T-helper 2 cell treated with Interferon-gamma antibody and Interleukin-4, amounts not matched to agents 100 ng/mL and 5 ng/mL, for 36 hours (primary cell): ENCODE data around the gene PPP2CA. TPM values are rescaled to one million over a fixed set of nuclear protein-coding genes. Genes with fewer than 3 reads are reported as not detected.

Source experiments
- intact Hi-C: fragments of 100-400 bp; cut with micrococcal nuclease; formaldehyde crosslinking; loops from one replicate; pipeline ENCODE4 v1.15.1; 2023
- total RNA-seq: library from RNA; stranded (reverse); gene quantifications from 2 replicates; pipeline ENCODE4 v1.2.3, GENCODE V29; 2022

Gene PPP2CA
- total RNA-seq, 1 donor from 2014 or later = 154 TPM

DNA sequence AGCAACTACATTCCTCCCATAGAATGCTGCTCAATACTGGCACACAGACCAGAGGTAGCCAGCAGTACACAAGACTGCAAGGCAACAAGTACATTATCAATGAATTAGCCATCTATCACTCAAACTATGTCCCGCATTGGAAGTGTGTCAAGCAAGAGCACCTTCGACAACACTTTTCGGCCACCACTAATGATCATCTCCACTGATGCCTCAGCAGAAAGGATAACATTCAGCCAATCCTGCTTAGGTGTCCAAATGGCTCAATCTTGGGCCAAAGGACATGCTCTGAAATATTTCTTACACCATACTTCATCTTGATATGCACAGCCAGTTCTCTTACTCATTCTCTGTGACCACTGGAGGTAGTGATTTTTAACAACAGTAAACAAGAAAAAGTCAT is 74.2 kb downstream of the PPP2CA start:
- intact Hi-C loops = no loop called here

DNA sequence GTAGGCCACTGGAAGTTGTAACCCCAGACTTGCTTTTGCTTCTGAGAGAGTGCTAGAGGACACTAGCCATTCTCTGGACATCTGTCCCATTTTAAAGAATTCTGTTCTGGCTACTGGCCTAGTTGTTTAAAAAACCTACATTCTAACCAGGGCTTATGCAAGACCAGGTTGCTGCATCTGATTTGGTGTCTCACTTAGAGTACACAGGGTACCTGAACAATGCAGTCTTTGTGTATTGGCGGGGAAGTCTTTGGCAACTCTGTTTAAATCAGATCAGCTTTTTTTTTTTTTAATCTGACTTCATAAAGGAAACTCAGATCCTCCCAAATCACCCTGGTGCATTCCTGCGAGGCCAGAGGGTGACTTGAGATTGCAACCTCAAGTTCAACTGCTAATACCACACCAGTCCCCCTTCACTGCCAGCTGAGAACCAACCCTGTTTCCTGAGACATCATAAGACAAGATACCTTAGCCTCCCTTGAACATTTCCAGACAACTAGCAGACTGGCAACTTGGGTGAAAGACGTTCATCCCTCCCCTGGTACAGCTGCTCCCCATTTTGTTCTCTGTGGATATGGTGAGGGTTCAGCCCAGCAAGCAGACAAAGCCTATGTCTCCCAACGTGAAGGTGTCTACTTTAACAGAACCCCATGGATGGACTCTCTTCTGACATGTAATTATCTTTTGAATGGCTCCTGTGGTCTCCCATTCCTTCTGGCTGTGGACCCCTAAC is 76.1 kb downstream of the PPP2CA start:
- intact Hi-C loops = no loop called here

DNA sequence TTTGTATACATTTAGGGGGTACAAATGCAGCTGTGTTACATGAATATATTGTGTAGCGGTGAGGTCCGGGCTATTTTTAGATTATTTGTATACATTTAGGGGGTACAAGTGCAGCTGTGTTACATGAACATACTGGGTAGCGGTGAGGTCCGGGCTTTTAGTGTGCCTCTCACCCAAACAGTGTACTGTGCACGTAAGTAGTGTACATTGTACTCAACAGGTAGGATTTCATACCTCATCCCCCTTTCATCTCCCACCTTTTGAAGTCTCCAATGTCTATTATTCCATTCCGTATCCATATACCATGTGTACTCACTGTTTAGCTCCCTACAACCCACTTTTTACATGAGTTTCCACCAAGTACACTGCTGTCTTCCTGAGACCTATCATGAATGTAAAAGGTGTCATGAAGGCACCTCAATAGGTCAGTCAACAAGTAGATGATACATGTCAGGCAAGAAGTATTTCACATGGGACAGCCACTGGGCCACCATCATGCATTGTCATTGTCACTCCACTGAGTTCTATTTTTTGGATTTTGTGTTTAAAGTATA is 76.8 kb downstream of the PPP2CA start:
- intact Hi-C loops = no loop called here

- intact Hi-C loops = no loop called here
These were observed 77.6 kb downstream of the PPP2CA start for GRCh38 chr5:134148316-134148715.

DNA sequence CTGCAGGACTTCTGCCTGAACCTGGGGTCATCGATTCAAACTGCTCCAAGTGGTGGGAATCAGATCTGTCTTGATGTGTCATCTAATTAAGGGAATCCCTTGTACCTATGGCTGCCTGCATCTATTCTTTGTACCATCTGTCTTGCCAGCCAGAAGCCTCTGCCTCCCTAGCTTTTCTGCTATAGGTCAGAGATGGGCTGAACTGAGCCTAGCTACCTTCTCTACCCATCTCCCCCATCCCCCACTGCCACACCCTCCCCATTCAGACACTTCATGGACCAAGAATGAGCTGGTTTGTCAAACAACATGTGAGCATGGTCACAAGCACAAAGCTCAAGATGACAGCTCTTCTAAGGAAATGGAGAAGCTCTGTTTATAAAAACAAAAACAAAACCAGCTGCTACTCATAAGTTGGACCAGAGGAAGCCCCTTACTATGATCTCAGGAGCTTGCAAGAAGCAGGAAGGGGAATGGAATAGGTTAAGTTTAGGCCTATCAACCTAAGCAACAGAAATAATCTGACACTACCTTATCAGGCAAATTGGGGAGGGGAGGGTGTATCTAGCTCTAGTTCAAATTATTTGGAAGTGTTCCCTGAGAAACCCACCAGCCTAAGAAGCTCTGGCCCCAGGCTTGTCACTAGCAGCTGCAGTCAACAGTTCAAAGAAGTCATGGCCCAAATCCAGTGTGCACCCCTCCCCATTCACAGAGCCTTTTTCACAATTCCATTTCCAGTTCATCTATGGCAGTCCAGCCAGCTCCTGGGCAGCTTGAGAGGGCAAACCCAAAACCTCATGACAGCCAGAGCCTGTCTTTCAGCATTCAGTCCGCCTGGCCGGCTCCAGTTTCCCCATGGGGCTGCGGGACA is 79.0 kb downstream of the PPP2CA start:
- intact Hi-C loops = no loop called here

DNA sequence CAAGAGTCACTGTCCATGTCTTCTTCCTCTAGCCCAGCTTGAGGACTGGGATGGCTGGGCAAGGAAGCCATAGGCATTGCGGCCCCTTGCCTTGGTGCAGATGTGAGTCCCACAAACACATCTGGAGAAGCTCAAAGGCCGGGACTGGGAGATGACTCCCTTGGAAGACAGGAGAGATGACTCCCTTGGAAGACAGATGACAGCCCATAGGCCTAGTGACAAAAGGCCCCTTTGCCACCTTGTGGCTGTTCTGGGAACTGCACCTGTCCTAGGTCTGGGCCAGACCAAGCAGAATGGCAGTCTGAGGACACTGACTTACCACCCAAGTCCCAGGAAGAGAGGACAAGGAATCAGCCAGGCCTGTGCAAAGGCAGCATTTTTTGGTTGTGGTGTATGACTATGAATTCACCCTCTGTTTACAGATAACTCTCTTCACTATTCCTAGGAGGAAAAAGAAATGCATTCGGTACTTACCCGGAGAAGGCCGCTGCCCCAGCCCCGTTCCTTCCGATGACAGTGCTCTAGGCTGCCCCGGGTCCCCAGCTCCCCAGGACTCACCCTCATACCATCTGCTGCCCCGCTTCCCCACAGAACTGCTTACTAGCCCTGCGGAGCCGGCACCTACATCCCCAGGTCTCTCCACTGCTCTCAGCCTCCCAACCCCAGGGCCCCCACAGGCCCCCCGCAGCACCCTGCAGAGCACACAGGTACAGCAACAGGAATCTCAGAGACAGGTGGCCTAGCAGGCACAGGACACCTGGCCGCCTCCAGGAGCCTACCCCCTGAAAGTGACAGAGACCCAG is 79.9 kb downstream of the PPP2CA start:
- intact Hi-C loops = loop anchor here (1.0 kb wide), 1 partner anchor 107 kb away; no protein-coding TSS in a partner anchor

DNA sequence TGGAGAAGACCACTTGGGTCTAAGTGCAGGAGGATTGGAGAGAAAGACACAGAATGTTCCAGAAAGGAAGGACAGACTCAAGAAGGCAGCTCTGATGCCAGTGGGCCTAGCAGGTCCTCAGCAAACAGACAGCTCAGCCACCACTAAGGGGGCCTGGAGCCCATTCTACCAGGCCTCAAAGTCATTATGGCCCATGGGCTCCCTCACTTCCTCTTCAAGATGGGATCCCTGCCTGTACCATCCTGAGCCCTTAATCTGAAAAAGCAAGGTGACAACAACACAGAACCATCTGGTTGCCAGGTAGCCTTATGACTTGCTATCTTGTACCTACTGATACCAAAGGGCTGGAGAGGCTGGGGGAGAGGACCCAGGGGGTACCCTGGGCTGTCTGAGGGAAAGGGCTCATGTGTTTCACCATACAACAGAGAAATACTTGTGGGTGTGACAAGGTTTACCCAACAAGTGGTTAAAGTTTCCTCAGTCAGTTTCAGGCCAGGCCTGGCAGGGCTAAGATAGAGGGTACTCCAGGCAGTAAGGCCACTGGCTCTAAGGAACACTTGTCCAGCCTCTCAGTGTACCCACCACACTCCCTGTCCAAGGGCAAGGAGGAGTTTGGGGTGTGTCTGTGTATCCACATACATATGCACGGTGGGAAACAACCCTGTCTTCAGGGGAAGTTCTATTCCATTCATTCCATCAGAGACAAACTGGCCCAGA is 80.7 kb downstream of the PPP2CA start:
- intact Hi-C loops = loop anchor here (1.0 kb wide), 1 partner anchor 106 kb away; no protein-coding TSS in a partner anchor

Other genes with a start within 250 kb of the PPP2CA start
- gene VDAC1, start 221.1 kb downstream of the PPP2CA start, total RNA-seq = 237 and 240 TPM in 2 replicates
- gene TCF7, start 111.4 kb downstream of the PPP2CA start, total RNA-seq = 30.8 and 31.8 TPM in 2 replicates
- 204 and 207 TPM in 2 replicates for gene SKP1, start 49.1 kb downstream of the PPP2CA start, total RNA-seq
- gene CDKL3, start 141.1 kb upstream of the PPP2CA start, total RNA-seq = 1.3 and 1.4 TPM in 2 replicates
- 75.8 and 78.3 TPM in 2 replicates for gene UBE2B, start 145.5 kb upstream of the PPP2CA start, total RNA-seq
- gene CDKN2AIPNL, start 185.8 kb upstream of the PPP2CA start, total RNA-seq = 22.3 and 25.8 TPM in 2 replicates